Activated T-cell treated with anti-CD3 and anti-CD28 coated beads, Interleukin-2, amount 50 U/mL, for 48 hours (primary cell): ENCODE data around the gene RTRAF.

ENCODE experiments used
- DNase-seq, 2 experiments: peaks; one replicate each; pipeline ENCODE4 v3.0.0-alpha.2; 2020

Gene RTRAF

GRCh38 chr14:52021957-52022600, 32.7 kb downstream of the RTRAF start:
- DNase-seq: no peak

GRCh38 chr14:52023518-52023917, 34.2 kb downstream of the RTRAF start:
- DNase-seq: no peak

- no peak for DNase-seq
Measured at GRCh38 chr14:52025310-52025709, 36.0 kb downstream of the RTRAF start.

GRCh38 chr14:52026017-52026660, 36.8 kb downstream of the RTRAF start:
- DNase-seq: no peak

- DNase-seq: no peak
Measured at GRCh38 chr14:52026901-52027300, 37.6 kb downstream of the RTRAF start.

GRCh38 chr14:52029881-52030280, 40.5 kb downstream of the RTRAF start:
- no peak for DNase-seq

GRCh38 chr14:52031781-52032180, 42.4 kb downstream of the RTRAF start:
- no peak for DNase-seq

GRCh38 chr14:52032204-52032801, 43.0 kb downstream of the RTRAF start:
- no peak for DNase-seq

GRCh38 chr14:52033101-52033642, 43.8 kb downstream of the RTRAF start:
- no peak for DNase-seq

GRCh38 chr14:52039124-52039815, 49.9 kb downstream of the RTRAF start:
- DNase-seq: no peak

GRCh38 chr14:52040598-52040997, 51.3 kb downstream of the RTRAF start:
- no peak for DNase-seq

- no peak for DNase-seq
Measured at GRCh38 chr14:52042371-52043289, 53.3 kb downstream of the RTRAF start.

- peak; percentile 53 to 66 for DNase-seq
Measured at GRCh38 chr14:52043690-52044089, 54.3 kb downstream of the RTRAF start.

GRCh38 chr14:52044791-52045522, 55.6 kb downstream of the RTRAF start:
- DNase-seq: peak in 1 of 2 experiments; percentile 30

GRCh38 chr14:52046376-52046917, 57.1 kb downstream of the RTRAF start:
- no peak for DNase-seq

- no peak for DNase-seq
Measured at GRCh38 chr14:52048116-52048515, 58.8 kb downstream of the RTRAF start.

GRCh38 chr14:52048641-52049204, 59.4 kb downstream of the RTRAF start:
- no peak for DNase-seq

GRCh38 chr14:52049271-52049670, 59.9 kb downstream of the RTRAF start:
- no peak for DNase-seq

- DNase-seq: no peak
Measured at GRCh38 chr14:52049721-52050588, 60.6 kb downstream of the RTRAF start.

GRCh38 chr14:52051251-52051650, 61.9 kb downstream of the RTRAF start:
- DNase-seq: no peak
